GM23248 (cell line): ENCODE data around the gene LYST.

ENCODE experiments used
- EZH2 ChIP-seq: fragments of 200-600 bp; sonication (generic); IDR thresholded peaks from 2 replicates; pipeline ENCODE4 v1.6.1; 2018; ENCODE audit warnings: antibody characterized with exemption, mild to moderate bottlenecking; ENCODE audit not compliant: insufficient read depth, poor library complexity, severe bottlenecking
- EZH2phosphoT487 ChIP-seq: fragments of 200-600 bp; sonication (generic); IDR thresholded peaks from 2 replicates; pipeline ENCODE4 v1.6.1; 2018; ENCODE audit warnings: antibody characterized with exemption, moderate library complexity, mild to moderate bottlenecking, low read depth; ENCODE audit not compliant: insufficient read depth

GRCh38 chr1:235865565-235866204, 1.0 kb downstream of the LYST start:
- TF ChIP-seq EZH2 = no peak
- no peak for TF ChIP-seq EZH2phosphoT487
